ENCODE measurements around the gene IGFLR1.
"Not testable (repeated sequence)": the region's sequence is repeated elsewhere in the genome, so short reads cannot be mapped to it uniquely, and the experiment has no call there.

Gene IGFLR1

DNA sequence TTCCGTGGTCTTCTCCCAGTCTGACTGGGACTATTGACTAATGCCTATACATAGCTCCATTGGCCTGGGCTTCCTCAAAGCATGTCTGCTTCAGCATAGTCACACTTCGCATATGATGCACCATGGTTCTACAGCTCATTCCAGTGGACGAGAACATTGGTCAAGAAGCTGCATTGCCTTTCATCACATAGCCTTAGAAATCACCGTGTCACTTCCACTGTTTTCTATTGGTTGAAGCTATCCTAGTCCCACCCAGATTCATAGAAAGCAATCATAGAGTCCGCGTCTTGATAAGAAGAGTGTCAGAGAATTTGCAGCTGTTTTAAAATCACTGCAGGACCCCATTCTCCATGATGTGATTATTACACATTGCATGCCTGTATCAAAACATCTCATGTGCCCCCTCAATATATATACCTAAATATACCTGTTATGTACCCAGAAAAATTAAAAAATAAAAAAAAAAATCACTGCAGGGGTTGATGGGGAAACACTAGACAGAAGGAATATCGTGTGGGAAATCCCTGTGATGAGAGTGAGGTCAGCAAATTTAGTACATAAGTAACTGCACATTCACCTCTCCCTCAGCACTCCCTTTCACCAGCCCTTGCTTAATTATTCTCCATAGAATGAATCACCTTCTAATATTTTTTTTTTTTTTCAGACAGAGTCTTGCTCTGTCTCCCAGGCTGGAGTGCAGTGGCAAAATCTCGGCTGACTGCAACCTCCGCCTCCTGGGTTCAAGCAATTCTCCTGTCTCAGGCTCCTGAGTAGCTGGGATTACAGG is 31.0 kb upstream of the IGFLR1 start:
- Histone ChIP-seq H2BK120ac (ENCODE audit: low read depth, low read length) (no peak overlapping the region), H3K4me3 (ENCODE audit: low read length in 2 of 2) (no peak overlapping the region), H2BK15ac (ENCODE audit: low read length) (no peak overlapping the region), H2AFZ (ENCODE audit: low read length) (no peak overlapping the region), H2BK12ac (ENCODE audit: low read length) (no peak overlapping the region), H3K27ac (replicated peaks; ENCODE audit: low read length) (no peak overlapping the region), H3K14ac (ENCODE audit: low read length) (no peak overlapping the region), H3K36me3 (replicated peaks in 1 of 2; ENCODE audit: control insufficient read depth in 2 of 2, insufficient read depth in 2 of 2, low read length in 2 of 2) (peaks cover 10 to 24% of the 10 kb centered on the region in 2 donors), H2AK5ac (ENCODE audit: low read depth, low read length) (no peak overlapping the region), H3K4me1 (ENCODE audit: control insufficient read depth in 2 of 2, insufficient read depth in 1 of 2, low read depth in 1 of 2, low read length in 2 of 2) (peaks cover 19 to 21% of the 10 kb centered on the region in 2 donors), H3K9me3 (replicated peaks in 1 of 2; ENCODE audit: control insufficient read depth in 2 of 2, insufficient read depth in 1 of 2, low read depth in 1 of 2, low read length in 2 of 2) (no peaks in the 10 kb centered on the region), H4K8ac (ENCODE audit: low read depth, low read length) (no peak overlapping the region), H3K4ac (ENCODE audit: low read length) (no peak overlapping the region), H2BK5ac (ENCODE audit: low read length) (no peak overlapping the region), H3K18ac (ENCODE audit: low read length) (no peak overlapping the region), H3K4me2 (ENCODE audit: insufficient read depth, low read length, poor library complexity, severe bottlenecking) (no peak overlapping the region), H3K9ac (ENCODE audit: low read depth, low read length, poor library complexity) (no peak overlapping the region), H4K91ac (ENCODE audit: low read depth, low read length, poor library complexity) (no peak overlapping the region), H3K23ac (ENCODE audit: low read depth, low read length, poor library complexity) (no peak overlapping the region), H3K27me3 (ENCODE audit: control insufficient read depth in 3 of 3, insufficient read depth in 3 of 3, low read depth in 1 of 3, low read length in 3 of 3) (no peaks in the 10 kb centered on the region), H3K79me1 (ENCODE audit: low read depth, low read length) (peaks cover 2% of the 10 kb centered on the region)
- no peak for DNase-seq (ENCODE audit: low spot score)
- WGBS, 2 donors (ENCODE audit: extremely low coverage in 2 of 2, insufficient read length in 2 of 2, insufficient replicate concordance in 1 of 2): no CpG with 5 or more reads among the region's 9 CpGs

DNA sequence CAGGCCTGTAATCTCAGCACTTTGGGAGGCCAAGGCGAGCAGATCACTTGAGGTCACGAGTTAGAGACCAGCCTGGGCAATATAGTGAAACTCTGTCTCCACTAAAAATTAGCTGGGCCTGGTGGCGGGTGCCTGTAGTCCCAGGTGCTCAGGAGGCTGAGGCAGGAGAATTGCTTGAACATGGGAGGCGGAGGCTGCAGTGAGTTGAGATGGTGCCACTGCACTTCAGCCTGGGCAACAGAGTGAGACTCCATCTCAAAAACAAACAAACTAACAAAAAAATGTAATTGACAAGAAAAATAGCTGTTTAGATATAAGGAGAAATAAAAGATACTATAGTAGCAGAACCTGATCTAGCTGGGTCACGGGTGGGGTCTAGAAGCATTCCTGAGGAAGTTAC is 30.1 kb upstream of the IGFLR1 start:
- not testable (repeated sequence) for H2BK120ac ChIP-seq (ENCODE audit: low read depth, low read length); H4K91ac ChIP-seq (ENCODE audit: low read depth, low read length, poor library complexity); H3K4ac ChIP-seq (ENCODE audit: low read length); H3K18ac ChIP-seq (ENCODE audit: low read length); H3K4me3 ChIP-seq (ENCODE audit: low read length in 2 of 2); H3K9me3 ChIP-seq (replicated peaks in 1 of 2; ENCODE audit: control insufficient read depth in 2 of 2, insufficient read depth in 1 of 2, low read depth in 1 of 2, low read length in 2 of 2); H3K4me2 ChIP-seq (ENCODE audit: insufficient read depth, low read length, poor library complexity, severe bottlenecking); H3K14ac ChIP-seq (ENCODE audit: low read length); H2BK15ac ChIP-seq (ENCODE audit: low read length); H2BK12ac ChIP-seq (ENCODE audit: low read length); H3K9ac ChIP-seq (ENCODE audit: low read depth, low read length, poor library complexity); H2BK5ac ChIP-seq (ENCODE audit: low read length); H2AK5ac ChIP-seq (ENCODE audit: low read depth, low read length); H3K79me1 ChIP-seq (ENCODE audit: low read depth, low read length); H3K27ac ChIP-seq (replicated peaks; ENCODE audit: low read length); H3K27me3 ChIP-seq (ENCODE audit: control insufficient read depth in 3 of 3, insufficient read depth in 3 of 3, low read depth in 1 of 3, low read length in 3 of 3); H2AFZ ChIP-seq (ENCODE audit: low read length); H3K23ac ChIP-seq (ENCODE audit: low read depth, low read length, poor library complexity); DNase-seq (ENCODE audit: low spot score)
- Histone ChIP-seq H3K36me3 (replicated peaks in 1 of 2; ENCODE audit: control insufficient read depth in 2 of 2, insufficient read depth in 2 of 2, low read length in 2 of 2) (peaks cover 7 to 23% of the 10 kb centered on the region in 2 donors), H3K4me1 (ENCODE audit: control insufficient read depth in 2 of 2, insufficient read depth in 1 of 2, low read depth in 1 of 2, low read length in 2 of 2) (peaks cover 19 to 21% of the 10 kb centered on the region in 2 donors), H4K8ac (ENCODE audit: low read depth, low read length) (peak overlapping the region; percentile 17)
- WGBS, 2 donors (ENCODE audit: extremely low coverage in 2 of 2, insufficient read length in 2 of 2, insufficient replicate concordance in 1 of 2): no CpG with 5 or more reads among the region's 5 CpGs

DNA sequence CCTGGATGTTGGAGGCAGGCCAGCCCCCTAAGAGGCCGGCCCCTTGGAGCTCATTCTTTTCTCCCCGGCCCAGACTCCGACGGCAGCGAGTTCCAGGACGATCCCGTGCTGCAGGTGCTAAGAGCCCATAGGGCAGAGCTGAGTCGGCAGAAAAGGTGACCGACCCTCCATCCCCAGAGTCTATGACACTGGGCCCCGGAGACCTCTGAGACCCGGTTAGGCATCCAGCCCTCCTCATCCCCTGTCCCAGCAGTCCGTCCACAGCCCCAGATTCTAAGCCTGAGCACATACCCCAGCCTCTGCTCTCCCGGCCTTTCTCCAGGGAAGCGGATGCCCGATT is 25.8 kb upstream of the IGFLR1 start:
- H3K27me3 ChIP-seq (ENCODE audit: control insufficient read depth in 3 of 3, insufficient read depth in 3 of 3, low read depth in 1 of 3, low read length in 3 of 3): no peaks in the 10 kb centered on the region
- H3K36me3 ChIP-seq (replicated peaks in 1 of 2; ENCODE audit: control insufficient read depth in 2 of 2, insufficient read depth in 2 of 2, low read length in 2 of 2): peaks cover 21 to 52% of the 10 kb centered on the region in 2 donors
- H3K9me3 ChIP-seq (replicated peaks in 1 of 2; ENCODE audit: control insufficient read depth in 2 of 2, insufficient read depth in 1 of 2, low read depth in 1 of 2, low read length in 2 of 2): no peaks in the 10 kb centered on the region
- H3K4me1 ChIP-seq (ENCODE audit: control insufficient read depth in 2 of 2, insufficient read depth in 1 of 2, low read depth in 1 of 2, low read length in 2 of 2): peaks cover 0 to 5% of the 10 kb centered on the region in 2 donors
- H2BK15ac ChIP-seq (ENCODE audit: low read length): no peak overlapping the region
- H2AFZ ChIP-seq (ENCODE audit: low read length): no peak overlapping the region
- no peak overlapping the region for H4K8ac ChIP-seq (ENCODE audit: low read depth, low read length)
- no peak overlapping the region for H3K4ac ChIP-seq (ENCODE audit: low read length)
- H3K23ac ChIP-seq (ENCODE audit: low read depth, low read length, poor library complexity): no peak overlapping the region
- H4K91ac ChIP-seq (ENCODE audit: low read depth, low read length, poor library complexity): no peak overlapping the region
- no peak overlapping the region for H2BK120ac ChIP-seq (ENCODE audit: low read depth, low read length)
- no CpG with 5 or more reads among the region's 15 CpGs for WGBS, 2 donors (ENCODE audit: extremely low coverage in 2 of 2, insufficient read length in 2 of 2, insufficient replicate concordance in 1 of 2)
- H3K18ac ChIP-seq (ENCODE audit: low read length): no peak overlapping the region
- H3K14ac ChIP-seq (ENCODE audit: low read length): no peak overlapping the region
- H3K9ac ChIP-seq (ENCODE audit: low read depth, low read length, poor library complexity): peak overlapping the region; percentile 81
- H3K4me2 ChIP-seq (ENCODE audit: insufficient read depth, low read length, poor library complexity, severe bottlenecking): no peak overlapping the region
- no peak for DNase-seq (ENCODE audit: low spot score)
- no peak overlapping the region for H2BK12ac ChIP-seq (ENCODE audit: low read length)
- peaks cover 3% of the 10 kb centered on the region for H3K79me1 ChIP-seq (ENCODE audit: low read depth, low read length)
- H3K4me3 ChIP-seq (ENCODE audit: low read length in 2 of 2): no peak overlapping the region
- H3K27ac ChIP-seq (replicated peaks; ENCODE audit: low read length): no peak overlapping the region
- no peak overlapping the region for H2AK5ac ChIP-seq (ENCODE audit: low read depth, low read length)
- peak overlapping the region; percentile 60 for H2BK5ac ChIP-seq (ENCODE audit: low read length)

DNA sequence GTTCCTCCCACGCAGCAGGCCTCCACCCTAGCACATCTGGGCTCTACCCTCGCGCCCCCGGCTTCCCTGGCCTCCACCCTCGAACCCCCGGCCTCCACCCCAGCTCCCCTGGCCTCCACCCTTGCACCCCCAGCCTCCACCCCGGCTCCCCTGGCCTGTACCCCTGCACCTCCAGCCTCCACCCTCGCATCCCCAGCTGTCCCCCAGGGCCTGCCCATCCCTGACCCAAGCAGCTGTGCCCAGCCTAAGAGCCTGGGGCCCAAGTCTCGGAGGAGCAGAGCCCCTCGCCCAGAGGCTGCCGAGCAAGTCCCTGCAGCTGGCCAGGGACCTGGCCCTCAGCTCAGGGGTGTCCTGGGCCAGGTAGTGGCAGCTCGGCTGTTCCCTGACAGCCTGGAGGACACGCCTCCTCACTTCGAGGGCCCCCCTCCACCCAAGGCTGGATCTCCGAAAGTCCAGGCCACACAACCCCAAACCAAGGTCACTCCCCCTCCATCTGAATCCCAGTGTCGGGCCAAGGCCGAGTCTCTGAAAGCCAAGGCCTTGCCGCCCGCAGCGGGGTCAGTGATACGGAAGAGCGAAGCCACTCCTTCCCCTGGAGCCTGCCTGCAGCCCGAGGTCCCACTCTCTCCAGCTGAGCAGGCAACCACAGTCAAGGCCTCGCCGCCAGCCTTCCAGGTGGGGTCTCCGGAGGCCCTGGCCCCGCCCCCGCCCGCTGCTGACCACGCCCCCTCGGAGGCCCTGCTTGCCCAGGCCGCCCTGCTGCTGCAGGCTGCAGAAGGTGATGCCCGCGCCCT is 25.2 kb upstream of the IGFLR1 start:
- Histone ChIP-seq H3K18ac (ENCODE audit: low read length) (no peak overlapping the region), H3K23ac (ENCODE audit: low read depth, low read length, poor library complexity) (peak overlapping the region; percentile 43), H3K27me3 (ENCODE audit: control insufficient read depth in 3 of 3, insufficient read depth in 3 of 3, low read depth in 1 of 3, low read length in 3 of 3) (no peaks in the 10 kb centered on the region), H2AFZ (ENCODE audit: low read length) (no peak overlapping the region), H2BK120ac (ENCODE audit: low read depth, low read length) (no peak overlapping the region), H2AK5ac (ENCODE audit: low read depth, low read length) (no peak overlapping the region), H4K91ac (ENCODE audit: low read depth, low read length, poor library complexity) (no peak overlapping the region), H3K4me1 (ENCODE audit: control insufficient read depth in 2 of 2, insufficient read depth in 1 of 2, low read depth in 1 of 2, low read length in 2 of 2) (peaks cover 0 to 5% of the 10 kb centered on the region in 2 donors), H4K8ac (ENCODE audit: low read depth, low read length) (no peak overlapping the region), H3K9me3 (replicated peaks in 1 of 2; ENCODE audit: control insufficient read depth in 2 of 2, insufficient read depth in 1 of 2, low read depth in 1 of 2, low read length in 2 of 2) (no peaks in the 10 kb centered on the region), H3K4ac (ENCODE audit: low read length) (peak overlapping the region; percentile 66), H2BK12ac (ENCODE audit: low read length) (no peak overlapping the region), H3K36me3 (replicated peaks in 1 of 2; ENCODE audit: control insufficient read depth in 2 of 2, insufficient read depth in 2 of 2, low read length in 2 of 2) (peaks cover 21 to 55% of the 10 kb centered on the region in 2 donors), H3K14ac (ENCODE audit: low read length) (peak overlapping the region; percentile 38), H3K4me2 (ENCODE audit: insufficient read depth, low read length, poor library complexity, severe bottlenecking) (peak overlapping the region; percentile 11), H3K79me1 (ENCODE audit: low read depth, low read length) (peaks cover 3% of the 10 kb centered on the region), H3K9ac (ENCODE audit: low read depth, low read length, poor library complexity) (peak overlapping the region; percentile 81), H2BK5ac (ENCODE audit: low read length) (no peak overlapping the region), H3K27ac (replicated peaks; ENCODE audit: low read length) (no peak overlapping the region), H3K4me3 (ENCODE audit: low read length in 2 of 2) (no peak overlapping the region), H2BK15ac (ENCODE audit: low read length) (no peak overlapping the region)
- no CpG with 5 or more reads among the region's 34 CpGs for WGBS, 2 donors (ENCODE audit: extremely low coverage in 2 of 2, insufficient read length in 2 of 2, insufficient replicate concordance in 1 of 2)
- no peak for DNase-seq (ENCODE audit: low spot score)

Measured in neuronal stem cell (in vitro differentiated cells).